GM12872 (cell line): ENCODE measurements around the gene MAPK9.

Source experiments
- CTCF ChIP-seq: IDR thresholded peaks from 3 replicates; pipeline ENCODE4 v1.5.1; 2011; ENCODE audit warnings: low read depth, mild to moderate bottlenecking, low read length, moderate library complexity; ENCODE audit not compliant: insufficient read depth

Gene MAPK9

GRCh38 chr5:180289433-180289832 is 2.5 kb downstream of the MAPK9 start:
- TF ChIP-seq CTCF = no peak

- TF ChIP-seq CTCF = no peak
These were observed 4.0 kb downstream of the MAPK9 start for GRCh38 chr5:180287868-180288267.

DNA sequence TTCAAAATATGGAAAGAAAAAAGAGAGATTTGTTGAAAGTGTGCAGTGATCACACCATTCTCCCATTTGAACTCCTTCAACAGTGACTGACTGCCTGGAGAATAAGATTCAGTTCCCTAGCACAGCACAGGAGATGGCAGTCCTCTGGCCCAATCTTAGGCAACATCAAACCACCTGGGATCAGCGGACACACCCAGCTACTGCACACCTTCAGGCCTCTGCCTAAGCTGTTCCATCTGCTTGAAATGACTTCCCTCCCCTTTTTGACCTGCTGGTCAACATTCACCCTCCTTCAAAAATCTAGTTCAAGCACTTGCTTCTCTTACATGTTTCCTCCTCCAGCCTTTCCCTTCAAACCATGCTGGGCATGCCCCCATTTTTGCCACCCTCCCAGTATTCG is 4.5 kb downstream of the MAPK9 start:
- TF ChIP-seq CTCF = no peak

DNA sequence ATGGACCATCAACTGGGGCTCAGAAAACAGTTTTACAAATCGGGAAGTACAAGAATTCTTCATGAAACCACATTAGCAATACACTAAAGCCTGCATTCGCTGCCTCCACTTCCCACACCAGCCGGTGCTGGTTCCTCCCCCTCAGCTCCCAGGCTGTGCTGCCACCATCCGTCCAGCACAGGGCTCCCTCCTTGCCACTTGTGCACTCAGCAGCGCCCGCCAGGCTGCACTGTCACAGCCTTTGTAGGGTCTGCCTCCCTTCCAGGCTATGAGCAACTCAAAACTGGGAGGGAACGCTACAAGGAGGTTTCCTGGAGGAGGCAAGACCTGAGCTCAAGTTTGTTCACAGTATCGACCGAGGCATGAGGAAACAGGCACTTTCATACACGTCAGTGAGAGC is 7.7 kb downstream of the MAPK9 start:
- TF ChIP-seq CTCF = no peak

DNA sequence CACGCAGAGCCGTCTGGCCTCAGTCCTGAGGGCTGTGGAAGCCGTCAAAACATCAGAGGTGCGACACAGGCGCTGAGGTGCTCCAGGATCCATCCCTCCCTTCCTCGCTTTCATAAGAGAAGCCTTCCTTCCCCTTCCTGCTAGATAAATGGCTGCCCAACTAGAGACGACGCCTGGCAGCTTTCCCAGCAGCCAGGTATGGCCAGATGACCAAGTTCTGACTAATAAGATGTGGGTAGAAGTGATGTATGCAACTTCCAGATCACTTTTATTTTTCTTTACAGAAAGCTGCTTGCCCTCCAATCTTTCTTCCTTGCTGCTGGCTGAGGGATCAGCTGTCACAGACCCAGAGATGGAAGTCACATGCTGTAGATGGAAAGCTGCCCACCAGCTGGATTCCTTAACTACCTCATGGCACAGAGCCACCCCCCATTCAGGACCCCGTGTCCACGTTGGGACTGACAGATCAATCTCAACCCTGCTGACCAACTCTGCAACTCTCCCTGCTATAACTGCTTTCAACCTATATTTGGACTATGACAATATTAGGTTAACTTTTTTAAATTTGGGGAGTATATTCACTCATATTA is 8.8 kb downstream of the MAPK9 start:
- no peak for TF ChIP-seq CTCF

GRCh38 chr5:180282281-180282680 is 9.6 kb downstream of the MAPK9 start:
- no peak for TF ChIP-seq CTCF

DNA sequence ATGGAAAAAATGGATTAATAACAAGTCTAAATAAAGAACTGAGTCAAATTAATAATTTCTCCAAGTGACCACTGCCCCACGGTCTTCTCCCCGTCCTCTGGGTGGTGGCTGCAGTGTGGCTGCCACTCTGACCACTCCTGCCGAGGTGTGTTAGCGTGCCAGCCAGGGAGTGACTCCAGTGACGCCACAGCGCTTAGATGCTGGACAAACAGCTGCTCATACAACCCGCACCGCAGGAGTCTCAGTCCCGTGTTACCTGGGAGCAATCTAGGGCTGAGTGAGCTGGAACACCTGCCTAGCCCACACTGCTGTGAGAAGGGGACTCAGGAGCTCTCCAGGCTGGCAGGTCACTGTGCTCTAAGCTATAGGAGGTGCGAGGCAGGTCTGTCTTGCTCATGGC is 10.2 kb downstream of the MAPK9 start:
- no peak for TF ChIP-seq CTCF
